Stimulated activated memory B cell treated with anti-CD40 and anti-IgM and Interleukin-4, amounts not matched to agents 10 μg/mL and 1 μg/mL and 100 μg/mL, for 72 hours (primary cell): Measurements from ENCODE around the gene TEX2.
"Not testable (repeated sequence)": the region's sequence is repeated elsewhere in the genome, so short reads cannot be mapped to it uniquely, and the experiment has no call there.

Experiments
- ATAC-seq: fragments of 150-1000 bp; cut with Tn5 transposase; 2 replicates; pipeline ENCODE4 v1.10.0; 2021
- H3K27ac Mint-ChIP-seq: one replicate; pipeline ENCODE4 v1.8.0; 2022; ENCODE audit warnings: mild to moderate bottlenecking, mixed read lengths
- H3K27me3 Mint-ChIP-seq: one replicate; pipeline ENCODE4 v1.8.0; 2022; ENCODE audit warnings: mixed read lengths
- H3K36me3 Mint-ChIP-seq: one replicate; pipeline ENCODE4 v1.8.0; 2022; ENCODE audit warnings: mixed read lengths
- H3K4me1 Mint-ChIP-seq: one replicate; pipeline ENCODE4 v1.8.0; 2022; ENCODE audit warnings: mixed read lengths
- H3K4me3 Mint-ChIP-seq: one replicate; pipeline ENCODE4 v1.8.0; 2022; ENCODE audit warnings: mild to moderate bottlenecking, moderate library complexity, mixed read lengths
- H3K9me3 Mint-ChIP-seq: one replicate; pipeline ENCODE4 v1.8.0; 2022; ENCODE audit warnings: mixed read lengths

TEX2 gene

DNA sequence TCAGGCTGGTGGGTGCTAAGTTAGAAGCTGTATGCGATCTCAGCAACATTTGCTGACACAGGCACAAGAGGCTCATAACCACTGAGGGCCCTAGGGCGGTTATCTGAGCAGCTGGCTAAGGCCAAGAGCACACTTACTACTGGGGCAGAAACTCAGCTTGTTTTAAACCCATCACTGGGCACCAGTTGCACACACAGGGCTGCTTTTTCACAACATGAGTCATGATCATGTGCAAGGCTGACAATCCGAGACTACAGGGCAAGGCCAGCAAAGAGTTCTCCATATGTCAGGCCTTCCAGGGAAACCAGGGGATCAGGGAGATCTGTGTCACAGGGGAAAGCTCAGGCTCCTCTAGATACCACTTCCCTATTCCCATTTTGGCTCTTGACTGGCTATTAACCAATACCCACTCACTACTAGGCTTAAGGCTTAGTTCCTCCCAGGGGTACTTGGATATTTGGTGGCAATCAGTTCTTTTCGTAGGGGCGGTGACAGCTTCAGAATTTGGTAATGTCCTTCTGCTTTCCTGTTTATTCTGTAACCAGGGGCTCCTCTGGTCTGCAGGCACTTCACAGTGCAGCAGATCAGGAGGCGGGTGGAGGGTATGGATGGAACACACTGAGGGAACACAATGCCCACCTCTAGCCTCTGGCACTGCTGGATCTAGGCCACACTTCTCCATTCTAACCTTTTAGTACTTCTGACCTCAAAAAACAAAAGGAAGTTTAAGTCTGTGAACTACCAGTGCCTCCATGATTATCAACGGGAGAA is 88.2 kb downstream of the TEX2 start:
- H3K27me3 Mint-ChIP-seq: no peaks in the 10 kb centered on the region
- no peak for ATAC-seq
- no peak overlapping the region for H3K4me3 Mint-ChIP-seq
- no peaks in the 10 kb centered on the region for H3K9me3 Mint-ChIP-seq
- H3K36me3 Mint-ChIP-seq: peaks cover 69% of the 10 kb centered on the region
- H3K4me1 Mint-ChIP-seq: no peaks in the 10 kb centered on the region
- H3K27ac Mint-ChIP-seq: no peak overlapping the region

DNA sequence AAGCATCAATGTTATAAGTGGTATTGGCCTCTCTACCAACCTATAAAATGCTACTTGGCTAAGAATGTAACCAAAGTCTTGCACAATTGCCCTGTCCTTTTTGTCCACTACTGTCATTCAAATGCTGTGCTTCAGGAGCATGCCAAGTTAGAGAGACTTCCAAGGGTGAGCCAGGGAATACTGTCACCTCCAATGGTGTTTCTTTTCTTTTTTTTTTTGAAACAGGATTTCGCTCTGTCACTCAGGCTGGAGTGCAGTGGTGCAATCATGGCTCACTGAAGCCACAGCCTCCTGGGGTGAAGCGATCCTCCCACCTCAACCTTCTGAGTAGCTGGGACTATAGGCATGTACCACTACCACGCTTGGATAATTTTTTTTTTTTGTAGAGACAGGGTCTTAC is 89.4 kb downstream of the TEX2 start:
- no peak overlapping the region for H3K27ac Mint-ChIP-seq
- H3K27me3 Mint-ChIP-seq: no peaks in the 10 kb centered on the region
- H3K4me1 Mint-ChIP-seq: no peaks in the 10 kb centered on the region
- peaks cover 61% of the 10 kb centered on the region for H3K36me3 Mint-ChIP-seq
- no peak for ATAC-seq
- no peaks in the 10 kb centered on the region for H3K9me3 Mint-ChIP-seq
- H3K4me3 Mint-ChIP-seq: no peak overlapping the region

DNA sequence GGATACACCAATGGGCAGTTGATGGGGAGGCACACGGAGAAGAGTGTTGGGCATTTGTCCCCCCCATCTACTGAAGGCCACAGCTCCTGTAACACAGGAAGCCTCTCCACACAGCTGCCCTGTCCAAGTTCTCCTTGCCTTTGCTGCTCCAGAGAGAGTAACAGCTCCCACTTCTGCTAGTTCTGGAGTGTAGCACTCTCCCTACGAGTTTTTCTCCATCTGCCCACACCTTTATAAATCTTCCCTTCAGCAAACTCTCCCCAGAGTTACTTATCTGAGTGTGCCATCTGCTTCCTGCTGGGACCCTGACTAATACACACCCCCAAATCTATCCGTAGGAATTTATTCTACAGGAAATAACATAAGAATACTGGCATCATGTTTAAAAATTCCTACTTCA is 90.5 kb downstream of the TEX2 start:
- no peak for ATAC-seq
- Mint-ChIP-seq H3K27ac (no peak overlapping the region), H3K4me1 (peaks cover 5% of the 10 kb centered on the region), H3K9me3 (no peaks in the 10 kb centered on the region), H3K27me3 (no peaks in the 10 kb centered on the region), H3K4me3 (no peak overlapping the region), H3K36me3 (peaks cover 56% of the 10 kb centered on the region)

DNA sequence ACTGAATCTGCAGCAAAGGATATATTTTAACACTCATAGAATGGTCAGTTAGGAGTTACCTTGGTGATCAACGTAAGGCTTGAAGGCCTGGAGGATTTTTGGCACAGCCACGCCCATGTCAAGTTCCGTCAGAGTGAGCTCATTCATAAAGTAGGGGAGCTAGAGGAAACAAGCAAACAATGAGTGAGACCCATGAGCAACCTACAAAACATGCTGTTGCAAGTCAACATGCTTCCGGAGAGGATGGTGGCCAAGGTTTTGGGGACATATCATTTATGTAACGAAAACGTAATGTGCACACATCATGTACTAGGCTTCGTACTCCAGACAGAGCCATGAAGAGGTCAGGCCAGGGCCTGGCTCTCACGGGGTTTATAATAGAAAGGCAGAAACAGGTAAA is 92.0 kb downstream of the TEX2 start:
- H3K27ac Mint-ChIP-seq: no peak overlapping the region
- ATAC-seq: no peak
- no peak overlapping the region for H3K4me3 Mint-ChIP-seq
- peaks cover 6% of the 10 kb centered on the region for H3K4me1 Mint-ChIP-seq
- no peaks in the 10 kb centered on the region for H3K27me3 Mint-ChIP-seq
- no peaks in the 10 kb centered on the region for H3K9me3 Mint-ChIP-seq
- H3K36me3 Mint-ChIP-seq: peaks cover 58% of the 10 kb centered on the region

DNA sequence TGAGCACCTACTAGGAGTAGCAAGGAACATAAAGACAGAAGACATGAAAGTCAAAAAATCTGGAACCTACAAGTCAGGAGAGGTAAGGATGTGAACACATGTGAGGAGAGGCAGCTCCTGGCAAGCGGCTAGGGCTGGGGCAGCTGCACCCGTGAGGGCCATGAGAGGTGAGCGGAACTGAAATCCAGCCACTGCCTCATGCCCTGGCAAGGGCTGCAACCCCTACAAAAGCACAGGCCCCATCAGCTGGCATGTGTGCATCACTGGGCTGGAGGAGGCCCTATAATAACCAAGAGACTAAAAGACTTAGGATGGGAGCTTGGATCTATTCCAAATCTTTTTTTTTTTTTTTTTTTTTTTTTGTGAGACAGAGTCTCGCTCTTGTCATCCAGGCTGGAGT is 92.8 kb downstream of the TEX2 start:
- no peak overlapping the region for H3K27ac Mint-ChIP-seq
- peaks cover 54% of the 10 kb centered on the region for H3K36me3 Mint-ChIP-seq
- H3K9me3 Mint-ChIP-seq: no peaks in the 10 kb centered on the region
- no peak for ATAC-seq
- H3K27me3 Mint-ChIP-seq: no peaks in the 10 kb centered on the region
- peaks cover 6% of the 10 kb centered on the region for H3K4me1 Mint-ChIP-seq
- no peak overlapping the region for H3K4me3 Mint-ChIP-seq

DNA sequence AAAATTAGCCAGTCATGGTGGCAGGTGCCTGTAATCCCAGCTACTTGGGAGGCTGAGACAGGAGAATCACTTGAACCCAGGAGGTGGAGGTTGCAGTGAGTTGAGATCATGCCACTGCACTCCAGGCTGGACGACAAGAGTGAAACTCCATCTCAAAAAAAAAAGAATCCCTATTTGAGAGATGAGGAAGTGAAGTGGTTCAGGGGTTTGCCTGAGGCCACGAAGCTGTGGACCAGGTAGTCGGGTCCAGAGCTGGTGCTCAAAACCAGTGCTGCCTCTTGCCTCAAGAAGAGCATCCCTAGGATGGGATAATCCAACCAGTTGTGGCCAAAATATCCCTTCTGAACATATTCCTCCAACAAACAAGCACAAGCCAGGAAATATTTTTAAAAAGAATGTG is 95.4 kb downstream of the TEX2 start:
- not testable (repeated sequence) for ATAC-seq, H3K9me3 Mint-ChIP-seq, H3K27ac Mint-ChIP-seq, H3K27me3 Mint-ChIP-seq, H3K4me3 Mint-ChIP-seq, H3K4me1 Mint-ChIP-seq
- peaks cover 53% of the 10 kb centered on the region for H3K36me3 Mint-ChIP-seq

DNA sequence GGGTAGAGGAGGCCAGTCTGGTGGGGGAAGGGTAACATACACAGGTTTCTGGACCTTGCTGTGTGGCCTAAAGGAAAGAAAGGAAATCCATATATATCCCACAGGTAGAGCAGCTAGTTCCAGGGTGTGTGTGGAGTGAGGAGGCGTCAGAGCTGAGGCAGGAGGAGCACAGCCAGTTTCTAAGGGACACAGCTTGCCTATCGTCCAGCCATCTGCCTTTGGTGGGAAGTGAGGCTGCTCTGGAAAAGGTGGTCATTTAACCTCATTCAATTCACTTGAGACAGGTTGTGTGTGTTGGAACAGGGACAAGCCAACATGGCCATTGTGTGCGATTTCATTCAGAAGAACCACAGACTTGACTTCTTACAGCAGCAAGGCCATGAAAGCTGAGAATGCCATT is 96.2 kb downstream of the TEX2 start:
- no peak overlapping the region for H3K27ac Mint-ChIP-seq
- H3K4me3 Mint-ChIP-seq: no peak overlapping the region
- ATAC-seq: no peak
- no peaks in the 10 kb centered on the region for H3K27me3 Mint-ChIP-seq
- H3K9me3 Mint-ChIP-seq: no peaks in the 10 kb centered on the region
- H3K4me1 Mint-ChIP-seq: peaks cover 6% of the 10 kb centered on the region
- peaks cover 48% of the 10 kb centered on the region for H3K36me3 Mint-ChIP-seq

DNA sequence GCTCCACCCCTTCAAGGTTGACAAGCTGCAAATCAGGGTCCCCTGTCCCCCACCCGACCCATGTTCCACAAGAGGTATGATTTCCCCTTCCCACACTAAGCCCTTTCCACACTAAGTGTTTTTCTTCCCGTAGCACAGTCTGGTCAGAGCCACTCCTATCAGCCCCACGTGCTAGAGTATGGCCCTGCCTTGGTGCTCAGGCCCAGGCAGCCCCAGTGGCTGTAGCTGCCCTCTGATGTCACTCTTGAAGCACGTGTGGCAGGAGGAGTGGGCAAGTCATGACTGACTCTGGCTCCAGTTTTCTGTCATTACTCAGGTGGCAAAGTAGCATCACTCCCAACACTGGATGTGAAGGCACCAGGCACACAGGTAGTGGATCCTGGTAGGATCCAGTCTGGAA is 97.7 kb downstream of the TEX2 start:
- no peaks in the 10 kb centered on the region for H3K9me3 Mint-ChIP-seq
- H3K4me1 Mint-ChIP-seq: peaks cover 6% of the 10 kb centered on the region
- no peaks in the 10 kb centered on the region for H3K27me3 Mint-ChIP-seq
- H3K4me3 Mint-ChIP-seq: no peak overlapping the region
- peaks cover 38% of the 10 kb centered on the region for H3K36me3 Mint-ChIP-seq
- ATAC-seq: no peak
- no peak overlapping the region for H3K27ac Mint-ChIP-seq

DNA sequence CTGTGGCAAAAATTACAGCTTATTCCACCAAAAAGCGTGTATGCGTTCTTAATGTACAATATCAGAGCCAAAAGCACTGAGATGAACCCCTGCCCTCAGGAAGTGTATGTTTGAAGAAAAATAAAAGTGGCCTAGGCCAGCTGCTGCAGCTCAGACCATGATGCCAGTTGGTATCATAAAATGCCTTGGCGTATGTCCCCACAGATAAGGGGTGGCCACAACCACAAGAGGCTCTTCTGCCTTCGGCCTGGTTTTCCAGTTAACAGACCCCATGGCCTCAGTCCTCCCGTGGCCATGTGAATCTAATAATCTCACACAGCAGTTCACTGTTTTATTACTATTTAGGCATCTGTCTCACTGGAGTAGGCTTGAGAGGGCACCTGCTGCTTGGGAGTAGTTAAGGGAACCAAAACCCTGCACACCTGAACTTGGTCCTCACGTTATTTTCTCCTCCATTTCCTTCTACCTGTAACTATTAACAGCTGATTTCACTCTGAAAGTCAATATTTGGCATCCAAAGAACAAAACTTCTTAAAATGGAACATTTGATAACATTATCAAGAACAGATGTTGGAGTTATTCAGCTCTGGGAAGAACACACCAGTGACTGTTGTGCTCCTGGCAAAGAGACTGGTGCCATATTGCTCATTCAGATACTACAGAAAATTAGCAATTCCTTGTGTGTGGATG is 98.3 kb downstream of the TEX2 start:
- Mint-ChIP-seq H3K9me3 (no peaks in the 10 kb centered on the region), H3K36me3 (peaks cover 32% of the 10 kb centered on the region), H3K27ac (no peak overlapping the region), H3K27me3 (no peaks in the 10 kb centered on the region), H3K4me3 (no peak overlapping the region), H3K4me1 (peaks cover 6% of the 10 kb centered on the region)
- ATAC-seq: no peak

DNA sequence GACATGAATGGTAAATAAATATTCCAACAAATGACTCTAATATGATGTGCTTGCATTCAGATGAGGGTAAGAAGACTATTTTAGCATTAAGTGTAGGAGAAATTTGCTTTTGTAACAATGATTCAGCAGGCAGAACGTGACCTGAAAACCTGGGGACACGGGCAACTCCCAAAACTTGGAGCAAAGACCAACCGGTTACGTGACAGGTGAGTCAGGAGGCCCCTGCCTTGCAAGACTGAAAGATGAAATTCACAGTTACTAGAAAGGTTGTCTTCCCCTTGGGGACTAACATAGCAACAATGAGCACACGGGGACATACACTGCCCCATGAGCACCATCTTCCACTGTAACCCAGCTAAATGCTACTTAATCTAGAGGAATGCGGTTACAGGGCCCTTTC is 99.6 kb downstream of the TEX2 start:
- H3K27me3 Mint-ChIP-seq: no peaks in the 10 kb centered on the region
- peaks cover 30% of the 10 kb centered on the region for H3K36me3 Mint-ChIP-seq
- no peak overlapping the region for H3K4me3 Mint-ChIP-seq
- peaks cover 6% of the 10 kb centered on the region for H3K4me1 Mint-ChIP-seq
- H3K9me3 Mint-ChIP-seq: no peaks in the 10 kb centered on the region
- ATAC-seq: no peak
- no peak overlapping the region for H3K27ac Mint-ChIP-seq

DNA sequence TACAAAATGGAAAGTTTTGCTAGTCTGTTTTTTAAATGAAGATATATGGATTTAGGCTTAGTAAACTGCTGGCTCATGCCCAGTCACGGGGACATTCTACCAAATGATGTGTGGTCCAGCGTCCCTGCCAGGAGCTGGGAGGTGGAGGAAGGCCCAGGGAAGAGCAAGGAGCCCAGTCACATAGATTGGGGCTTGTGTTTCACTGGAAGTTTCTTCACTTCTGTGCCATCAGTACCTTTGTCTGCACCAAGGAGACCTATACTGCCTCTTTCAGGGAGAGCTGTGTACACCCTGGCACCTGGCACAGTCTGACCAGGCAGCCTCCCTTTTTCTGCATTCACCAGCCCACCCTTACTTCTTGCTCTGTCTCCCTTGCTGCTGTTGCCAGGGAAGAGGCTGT is 100.5 kb downstream of the TEX2 start:
- Mint-ChIP-seq H3K27me3 (no peaks in the 10 kb centered on the region), H3K4me3 (no peak overlapping the region), H3K4me1 (peaks cover under 1% of the 10 kb centered on the region), H3K27ac (no peak overlapping the region), H3K36me3 (peaks cover 30% of the 10 kb centered on the region), H3K9me3 (no peaks in the 10 kb centered on the region)
- no peak for ATAC-seq

DNA sequence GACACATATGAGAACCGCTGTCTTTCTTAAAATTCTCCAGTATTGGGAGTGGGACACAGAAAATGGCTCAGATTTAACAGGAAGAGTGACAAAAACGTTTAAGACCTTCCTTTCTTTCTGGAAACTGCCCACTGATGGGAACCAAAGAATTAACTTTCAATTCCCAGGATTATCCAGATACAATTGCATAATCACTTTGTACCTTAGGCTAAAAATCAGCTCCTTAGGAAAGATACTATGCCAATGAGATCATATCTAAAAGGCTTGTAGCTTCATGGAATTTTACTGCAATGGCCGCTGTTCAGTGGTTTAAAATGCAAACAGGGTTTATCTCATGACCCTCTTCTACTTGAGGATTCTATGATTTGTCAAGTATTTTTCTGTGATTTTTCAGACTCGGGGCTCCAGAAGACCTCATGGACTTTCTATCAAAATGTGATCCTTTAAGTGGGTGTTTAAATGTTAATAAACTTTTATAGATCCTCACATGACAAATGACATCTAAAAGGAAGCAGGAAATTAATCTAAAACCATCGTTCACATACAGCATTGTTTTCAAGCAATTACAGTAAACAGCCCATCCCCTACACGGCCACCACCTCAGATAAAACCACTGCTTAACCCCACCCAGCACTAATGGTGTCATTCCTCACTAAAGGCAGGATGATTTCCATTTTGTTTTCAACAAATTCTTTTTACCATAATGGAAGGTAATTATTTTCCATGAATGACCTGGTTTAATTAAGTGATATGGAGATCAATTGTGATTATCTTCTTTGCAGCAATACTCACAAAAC is 101.5 kb downstream of the TEX2 start:
- no peak overlapping the region for H3K4me3 Mint-ChIP-seq
- H3K27ac Mint-ChIP-seq: no peak overlapping the region
- H3K4me1 Mint-ChIP-seq: no peaks in the 10 kb centered on the region
- no peak for ATAC-seq
- H3K36me3 Mint-ChIP-seq: peaks cover 26% of the 10 kb centered on the region
- no peaks in the 10 kb centered on the region for H3K27me3 Mint-ChIP-seq
- H3K9me3 Mint-ChIP-seq: no peaks in the 10 kb centered on the region

DNA sequence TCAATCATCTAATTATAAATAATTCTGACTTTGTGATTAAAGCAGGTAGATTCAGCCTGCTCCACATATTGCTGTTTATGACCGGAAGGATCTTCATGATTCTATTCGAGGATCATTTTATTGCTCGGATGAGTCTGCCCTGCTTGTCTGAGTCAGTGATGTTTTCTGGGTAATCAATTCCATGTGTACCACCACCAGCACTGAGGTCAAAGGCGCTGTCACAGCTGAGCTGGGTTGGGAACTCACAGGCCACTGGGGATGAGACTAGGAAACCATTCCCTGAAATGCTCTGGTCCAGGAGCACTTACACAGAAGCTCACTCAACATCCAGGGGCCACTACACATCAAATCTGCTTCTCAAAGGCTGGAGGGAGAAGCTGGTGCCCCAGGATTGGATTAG is 102.7 kb downstream of the TEX2 start:
- H3K9me3 Mint-ChIP-seq: no peaks in the 10 kb centered on the region
- peaks cover 18% of the 10 kb centered on the region for H3K36me3 Mint-ChIP-seq
- H3K4me3 Mint-ChIP-seq: no peak overlapping the region
- H3K27me3 Mint-ChIP-seq: no peaks in the 10 kb centered on the region
- H3K4me1 Mint-ChIP-seq: no peaks in the 10 kb centered on the region
- no peak overlapping the region for H3K27ac Mint-ChIP-seq
- no peak for ATAC-seq

DNA sequence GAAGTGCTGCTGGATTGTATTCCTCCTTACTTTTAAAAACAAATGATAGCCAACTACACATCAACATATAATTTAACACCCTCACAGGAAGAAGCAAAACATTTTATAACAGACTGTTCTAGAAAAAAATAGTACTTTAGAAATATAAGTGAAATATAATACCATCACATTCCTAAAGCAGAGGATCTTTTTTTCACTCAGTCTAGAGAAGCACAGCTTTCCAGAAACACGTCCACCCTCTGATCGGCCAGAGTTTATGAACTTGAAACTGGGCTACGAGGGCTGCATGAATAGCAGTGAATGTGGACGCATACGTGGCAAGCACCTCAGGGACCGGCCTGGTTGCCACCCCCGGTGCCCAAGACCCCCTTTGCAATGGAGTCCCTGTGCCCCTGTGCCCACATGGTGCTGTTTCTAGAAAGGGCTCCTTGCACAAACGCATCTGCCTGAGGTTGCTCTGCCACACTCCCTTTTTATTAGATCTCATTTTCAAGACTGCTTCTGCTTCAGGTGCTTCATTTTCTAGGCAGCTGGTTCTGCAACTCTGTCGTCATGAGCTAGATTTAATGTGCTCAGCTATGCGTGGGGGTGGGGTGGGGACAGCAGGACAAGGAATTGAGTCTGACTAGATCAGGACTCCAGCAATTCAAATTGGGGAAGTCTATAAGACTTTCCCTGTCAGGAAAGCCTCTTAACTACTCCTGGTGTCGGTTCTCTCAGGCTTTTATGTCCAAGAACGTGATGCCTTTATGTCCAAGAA is 104.0 kb downstream of the TEX2 start:
- Mint-ChIP-seq H3K4me1 (no peaks in the 10 kb centered on the region), H3K27ac (no peak overlapping the region), H3K36me3 (peaks cover 7% of the 10 kb centered on the region), H3K9me3 (no peaks in the 10 kb centered on the region), H3K4me3 (no peak overlapping the region), H3K27me3 (no peaks in the 10 kb centered on the region)
- no peak for ATAC-seq

DNA sequence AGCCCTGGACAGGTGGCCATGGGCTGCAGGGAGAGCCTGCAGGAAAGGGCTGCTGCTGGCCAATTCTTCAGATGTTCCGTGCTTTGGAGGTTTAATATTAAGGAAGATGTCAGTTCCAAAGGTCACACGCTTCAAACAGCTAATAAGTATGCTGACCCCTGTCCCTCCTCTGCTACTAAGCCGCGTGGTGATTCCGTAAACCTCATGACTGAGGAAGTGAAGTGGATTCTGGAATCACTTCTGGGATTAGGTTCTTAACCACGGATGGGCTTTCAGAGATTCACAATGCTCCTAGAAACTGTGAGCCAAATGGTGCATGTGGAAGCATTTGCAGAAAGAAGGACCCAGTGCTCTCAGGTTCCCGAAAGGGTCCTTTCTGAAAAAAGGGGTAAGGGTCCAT is 104.7 kb downstream of the TEX2 start:
- Mint-ChIP-seq H3K27ac (no peak overlapping the region), H3K4me3 (no peak overlapping the region), H3K4me1 (no peaks in the 10 kb centered on the region), H3K36me3 (peaks cover 9% of the 10 kb centered on the region), H3K9me3 (no peaks in the 10 kb centered on the region), H3K27me3 (no peaks in the 10 kb centered on the region)
- ATAC-seq: no peak
